Naive B cell (primary cell): ENCODE data around the gene RTTN. TPM values are rescaled to one million over a fixed set of nuclear protein-coding genes. Genes with fewer than 3 reads are reported as not detected.
"Not testable (repeated sequence)": the region's sequence is repeated elsewhere in the genome, so short reads cannot be mapped to it uniquely, and the experiment has no call there.

Experiments
- ATAC-seq, 2 donors: fragments of 150-1000 bp; cut with Tn5 transposase; 2 replicates each; pipeline ENCODE4 v1.10.0; 2021; ENCODE audit warnings: low read depth in 2 of 2, mild to moderate bottlenecking in 2 of 2, moderate library complexity in 2 of 2
- DNase-seq: peaks from one replicate; pipeline ENCODE4 v3.0.0; 2022
- H3K27ac Mint-ChIP-seq, 6 donors: one replicate each; pipeline ENCODE4 v1.8.0; 2020 to 2022; ENCODE audit warnings: mild to moderate bottlenecking in 6 of 6, mixed read lengths in 6 of 6, moderate library complexity in 5 of 6, inconsistent platforms in 2 of 6
- H3K27me3 Mint-ChIP-seq, 3 donors: one replicate each; pipeline ENCODE4 v1.8.0; 2021 to 2022; ENCODE audit warnings: mixed read lengths in 3 of 3, mild to moderate bottlenecking in 1 of 3
- H3K36me3 Mint-ChIP-seq, 2 donors: one replicate each; pipeline ENCODE4 v1.8.0; 2020 to 2022; ENCODE audit warnings: mixed read lengths in 2 of 2, inconsistent platforms in 1 of 2, mild to moderate bottlenecking in 1 of 2
- H3K4me1 Mint-ChIP-seq, 3 donors: one replicate each; pipeline ENCODE4 v1.8.0; 2020 to 2022; ENCODE audit warnings: mixed read lengths in 3 of 3, inconsistent platforms in 1 of 3, mild to moderate bottlenecking in 1 of 3, moderate library complexity in 1 of 3
- H3K4me3 Mint-ChIP-seq, 8 donors: one replicate each; pipeline ENCODE4 v1.8.0; 2020 to 2022; ENCODE audit warnings: mild to moderate bottlenecking in 8 of 8, mixed read lengths in 8 of 8, moderate library complexity in 8 of 8, inconsistent platforms in 2 of 8
- H3K9me3 Mint-ChIP-seq, 7 donors: one replicate each; pipeline ENCODE4 v1.8.0; 2020 to 2022; ENCODE audit warnings: mixed read lengths in 7 of 7, mild to moderate bottlenecking in 5 of 7, inconsistent platforms in 2 of 7, moderate library complexity in 1 of 7
- polyA plus RNA-seq, 6 donors: library from polyadenylated mRNA; unstranded; fragments of 300-500 nt; fragmentation: Illumina TruSeq; gene quantifications; one replicate each; pipeline ENCODE4 v1.2.3, GENCODE V29; 2021; ENCODE audit warnings: low read depth in 6 of 6

Gene RTTN, protein sequence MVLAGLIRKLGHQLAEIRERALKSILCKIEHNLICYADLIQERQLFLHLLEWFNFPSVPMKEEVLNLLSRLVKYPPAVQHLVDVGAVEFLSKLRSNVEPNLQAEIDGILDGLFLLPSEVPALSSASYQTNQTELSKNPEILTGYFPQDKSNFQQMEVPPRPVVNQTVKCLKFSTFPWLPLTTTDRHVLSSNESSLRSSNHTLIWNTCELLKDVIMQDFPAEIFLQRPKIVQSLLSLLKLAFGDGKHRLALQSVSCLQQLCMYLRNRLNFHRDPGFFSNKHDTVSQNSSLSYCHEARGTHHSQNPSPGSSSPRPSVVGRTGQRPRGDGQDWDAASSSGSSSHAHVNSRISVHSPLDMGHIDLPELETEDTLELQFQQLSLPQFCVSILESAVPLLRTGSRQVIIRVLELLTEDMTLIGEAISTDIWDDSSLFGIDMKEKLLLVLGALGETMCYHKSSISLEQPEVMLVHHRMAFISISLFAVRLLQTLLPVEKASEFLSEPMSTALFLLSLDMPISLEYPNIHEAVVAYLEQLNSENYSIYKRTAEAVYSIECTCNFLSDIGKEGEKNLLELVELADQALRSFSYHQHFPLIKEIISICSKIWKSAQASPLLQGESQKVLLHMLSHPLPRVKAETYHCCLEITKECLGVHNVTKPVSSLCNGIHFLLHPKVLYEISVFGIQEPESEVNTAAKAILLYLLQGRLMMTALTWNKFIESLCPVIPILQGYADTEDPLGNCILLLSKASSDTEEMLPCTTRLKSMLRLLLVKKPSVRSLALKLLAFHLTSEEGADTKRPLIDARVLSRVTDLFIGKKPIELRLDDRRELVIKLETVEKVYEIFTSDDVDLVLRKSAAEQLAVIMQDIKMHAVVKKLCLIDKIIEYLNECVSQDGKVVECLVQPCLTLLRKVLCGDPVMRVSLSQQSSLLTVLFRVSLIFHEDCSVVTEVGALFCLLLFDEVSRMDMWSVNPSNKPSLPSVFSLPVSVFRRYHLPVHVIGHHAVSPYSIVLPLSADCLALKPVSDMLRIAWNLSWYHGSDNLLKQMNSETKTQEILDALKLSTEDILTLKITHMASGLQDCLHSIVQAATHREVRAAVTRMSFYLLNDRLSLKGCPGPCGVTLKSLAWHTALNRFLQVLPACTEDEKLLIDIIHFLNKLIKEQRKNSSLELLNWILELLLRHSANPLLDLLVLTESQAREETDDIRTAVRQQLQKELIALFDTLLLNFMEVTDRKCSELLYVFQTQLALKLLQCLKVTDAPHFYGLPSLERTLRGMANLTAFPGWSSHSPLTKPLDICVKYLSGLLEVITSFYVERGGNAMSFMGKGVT (N-terminal part only)
- 1 to 10 TPM; 3.1 to 9.2 (median 3.8) TPM for polyA plus RNA-seq

DNA sequence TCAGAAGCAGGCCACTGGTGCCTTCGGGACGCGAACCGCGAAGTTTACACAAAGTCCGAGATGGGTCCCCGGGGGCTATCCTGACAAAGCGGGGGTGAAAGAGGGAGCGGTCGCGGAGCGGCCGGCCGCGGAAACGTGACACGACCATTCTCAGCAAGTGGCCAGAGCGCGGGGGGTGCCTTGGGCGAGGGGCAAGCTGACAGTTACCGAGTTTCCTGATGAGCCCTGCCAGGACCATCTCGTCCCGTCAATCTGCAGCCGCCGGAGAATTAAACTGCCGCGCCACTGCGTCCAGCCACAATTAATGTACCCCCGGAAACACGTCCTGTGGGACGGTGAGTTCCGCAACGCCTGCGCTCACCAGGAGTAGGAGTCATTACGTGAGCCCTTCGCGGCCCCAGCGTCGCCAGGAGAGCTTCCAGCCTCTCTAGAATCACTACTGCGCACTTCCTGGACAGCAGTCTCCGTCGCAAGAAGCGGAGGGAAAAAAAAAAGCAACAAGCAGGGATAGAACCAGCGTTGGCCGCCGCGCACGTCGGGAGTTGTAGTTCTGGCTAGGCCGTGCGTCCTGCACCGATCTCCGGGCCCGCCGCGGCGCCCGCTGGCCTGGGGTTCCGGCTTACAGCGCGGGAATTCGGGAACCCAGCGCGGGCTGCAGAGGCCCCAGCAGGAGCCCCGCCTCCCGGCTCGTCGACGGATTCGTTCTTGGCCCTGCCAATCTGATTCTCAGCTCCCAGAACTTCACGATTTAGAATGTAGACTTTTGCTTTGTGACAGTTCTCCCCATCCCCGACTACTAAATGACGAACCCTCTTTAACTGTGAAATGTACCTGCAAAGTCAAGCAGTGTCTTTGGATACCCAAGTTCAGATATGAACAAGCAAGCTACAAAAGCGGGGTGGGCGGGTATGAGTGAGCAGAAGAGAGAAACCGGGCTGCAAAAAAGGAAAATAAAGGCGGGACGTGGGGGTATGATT is at the start of gene RTTN:
TSS of gene RTTN (minus strand) at position 267 of the 977 bp plus-strand sequence. CDS start at position 238, 29 bp downstream.
- Mint-ChIP-seq H3K4me3 (peak within 1 kb of the TSS; percentile 96 to 99 (median 98)), H3K4me1 (peaks cover 16 to 25% (median 17%) of the 10 kb centered on the region in 3 donors), H3K27me3 (peaks cover 0 to 10% (median 0%) of the 10 kb centered on the region in 3 donors), H3K36me3 (no peaks in the 10 kb centered on the region), H3K27ac (peak within 1 kb of the TSS; percentile 91 to 99 (median 98)), H3K9me3 (no peaks in the 10 kb centered on the region)
- DNase-seq (peak; percentile 89), ATAC-seq (peak; percentile 92 to 93)

DNA sequence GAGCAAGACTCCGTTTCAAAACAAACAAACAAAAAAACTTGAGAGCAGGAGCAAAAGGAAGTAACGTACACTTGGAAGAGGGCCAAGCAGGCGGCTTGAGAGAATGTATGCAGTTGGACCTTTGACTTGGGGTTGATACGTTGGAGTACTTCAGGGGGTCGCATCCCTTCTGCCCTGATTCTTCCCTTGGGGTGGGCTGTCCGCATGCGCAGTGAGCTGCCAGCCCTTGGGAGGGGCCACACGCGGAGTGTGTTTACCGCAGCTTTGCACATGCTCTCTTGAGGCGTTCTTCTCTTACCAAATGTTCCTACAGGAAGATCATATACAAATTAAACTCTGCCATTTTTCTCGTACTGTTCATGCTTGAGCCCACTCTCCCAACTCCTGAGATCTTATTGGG is 45.3 kb upstream of the RTTN start:
- Mint-ChIP-seq H3K9me3 (peaks cover 0 to 7% (median 0%) of the 10 kb centered on the region in 7 donors), H3K4me1 (no peaks in the 10 kb centered on the region), H3K27me3 (peaks cover 0 to 9% (median 0%) of the 10 kb centered on the region in 3 donors), H3K4me3 (no peak overlapping the region), H3K27ac (peak overlapping the region in 1 of 6 donors; percentile 62), H3K36me3 (no peaks in the 10 kb centered on the region)
- DNase-seq, result no peak
- ATAC-seq, result no peak

DNA sequence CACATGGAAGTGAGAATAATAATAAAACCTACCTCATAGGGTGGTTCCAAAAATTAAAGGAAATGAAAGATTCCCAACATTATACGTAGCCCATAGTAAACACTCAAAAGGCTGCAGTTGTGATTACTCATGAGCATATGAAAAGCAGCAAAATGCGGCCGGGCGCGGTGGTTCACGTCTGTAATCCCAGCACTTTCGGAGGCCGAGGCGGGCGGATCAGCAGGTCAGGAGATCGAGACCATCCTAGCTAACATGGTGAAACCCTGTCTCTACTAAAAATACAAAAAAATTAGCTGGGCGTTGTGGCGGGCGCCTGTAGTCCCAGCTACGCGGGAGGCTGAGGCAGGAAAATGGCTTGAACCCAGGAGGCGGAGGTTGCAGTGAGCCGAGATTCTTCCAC is 44.4 kb upstream of the RTTN start:
- H3K4me1 Mint-ChIP-seq, H3K27ac Mint-ChIP-seq, H3K36me3 Mint-ChIP-seq, H3K9me3 Mint-ChIP-seq, DNase-seq, ATAC-seq, H3K27me3 Mint-ChIP-seq, H3K4me3 Mint-ChIP-seq: not testable (repeated sequence)

DNA sequence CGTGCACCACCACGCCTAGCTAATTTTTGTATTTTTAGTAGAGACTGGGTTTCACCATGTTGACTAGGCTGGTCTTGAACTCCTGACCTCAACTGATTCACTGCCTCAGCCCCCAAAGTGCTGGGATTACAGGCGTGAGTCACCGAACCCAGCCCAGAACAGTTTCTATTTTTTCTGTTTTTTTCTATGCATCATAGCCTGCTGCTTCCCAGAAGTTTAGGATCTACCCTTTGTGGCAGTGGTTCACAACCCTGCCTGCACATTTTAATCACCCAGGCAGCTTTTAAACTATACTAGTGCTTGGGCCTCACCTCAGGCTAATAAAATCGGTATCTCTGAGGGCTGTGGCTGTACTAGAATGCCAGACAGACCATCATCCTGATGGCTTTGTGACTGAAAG is 43.6 kb upstream of the RTTN start:
- no peaks in the 10 kb centered on the region for H3K4me1 Mint-ChIP-seq
- no peak overlapping the region for H3K4me3 Mint-ChIP-seq
- H3K9me3 Mint-ChIP-seq, result peaks cover 0 to 7% (median 0%) of the 10 kb centered on the region in 7 donors
- H3K27me3 Mint-ChIP-seq, result peaks cover 0 to 12% (median 0%) of the 10 kb centered on the region in 3 donors
- ATAC-seq (no peak), DNase-seq (no peak)
- no peak overlapping the region for H3K27ac Mint-ChIP-seq
- no peaks in the 10 kb centered on the region for H3K36me3 Mint-ChIP-seq

DNA sequence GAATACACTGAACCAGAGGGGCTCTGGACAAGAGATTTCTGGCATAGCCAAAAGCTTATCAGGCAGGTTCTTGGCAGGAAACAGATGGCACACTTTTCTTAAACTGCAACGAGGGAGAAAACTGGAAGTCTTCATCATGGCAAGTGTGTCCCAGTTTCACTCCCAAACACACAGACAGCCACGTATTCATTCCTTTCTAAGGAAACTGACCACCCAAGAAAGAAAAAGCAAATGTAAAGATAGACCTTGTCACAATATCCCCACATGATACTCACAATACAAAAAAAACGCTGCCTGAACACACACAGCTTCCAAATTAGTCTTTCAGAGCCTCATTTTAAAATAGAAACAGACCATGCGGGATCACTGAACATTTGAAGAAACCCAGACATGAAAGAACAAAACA is 40.6 kb upstream of the RTTN start:
- H3K9me3 Mint-ChIP-seq, result peaks cover 0 to 10% (median 2%) of the 10 kb centered on the region in 7 donors
- no peak overlapping the region for H3K4me3 Mint-ChIP-seq
- no peak for DNase-seq
- no peak overlapping the region for H3K27ac Mint-ChIP-seq
- H3K36me3 Mint-ChIP-seq, result no peaks in the 10 kb centered on the region
- peaks cover 0 to 9% (median 4%) of the 10 kb centered on the region in 3 donors for H3K27me3 Mint-ChIP-seq
- no peaks in the 10 kb centered on the region for H3K4me1 Mint-ChIP-seq
- no peak for ATAC-seq

DNA sequence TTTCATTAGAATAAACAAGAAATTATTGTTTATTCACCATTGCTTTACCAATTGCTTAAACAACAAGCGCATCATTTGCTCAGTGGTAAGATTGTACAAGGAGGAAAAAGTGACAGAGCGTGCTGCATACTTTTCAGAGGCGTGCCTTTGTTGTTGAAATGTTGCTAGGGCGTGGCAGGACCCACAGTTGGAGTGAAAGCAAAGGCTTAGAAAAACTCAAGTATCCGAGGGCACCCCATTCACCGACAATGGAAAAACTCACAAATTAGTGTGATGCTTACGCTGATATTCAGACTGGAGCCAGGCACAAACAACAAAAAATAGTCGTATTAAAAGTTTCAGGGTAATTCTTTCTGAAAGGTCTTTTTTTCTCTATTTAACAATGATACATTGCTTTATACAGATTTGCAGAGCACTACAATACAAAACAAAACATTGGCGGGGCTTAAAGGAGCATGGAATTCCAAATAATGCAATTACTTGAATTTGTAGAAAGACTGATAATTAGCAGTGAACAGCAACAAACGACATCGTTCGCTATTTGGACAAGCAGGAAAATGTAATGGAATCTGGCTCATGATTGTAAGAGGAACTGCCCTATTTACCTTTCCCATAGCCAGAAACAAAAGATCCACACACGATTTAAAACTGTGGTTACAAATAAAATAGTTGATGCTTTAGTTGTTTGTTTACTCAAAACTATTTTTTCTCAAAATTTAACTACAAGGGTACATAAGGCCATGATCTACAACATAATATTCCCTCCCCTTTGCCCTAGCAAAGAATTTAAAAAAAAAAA is 37.8 kb upstream of the RTTN start:
- ATAC-seq (no peak), DNase-seq (no peak)
- Mint-ChIP-seq H3K27ac (no peak overlapping the region), H3K36me3 (no peaks in the 10 kb centered on the region), H3K4me3 (no peak overlapping the region), H3K4me1 (no peaks in the 10 kb centered on the region), H3K9me3 (peaks cover 0 to 6% (median 0%) of the 10 kb centered on the region in 7 donors), H3K27me3 (peaks cover 3 to 18% (median 15%) of the 10 kb centered on the region in 3 donors)

DNA sequence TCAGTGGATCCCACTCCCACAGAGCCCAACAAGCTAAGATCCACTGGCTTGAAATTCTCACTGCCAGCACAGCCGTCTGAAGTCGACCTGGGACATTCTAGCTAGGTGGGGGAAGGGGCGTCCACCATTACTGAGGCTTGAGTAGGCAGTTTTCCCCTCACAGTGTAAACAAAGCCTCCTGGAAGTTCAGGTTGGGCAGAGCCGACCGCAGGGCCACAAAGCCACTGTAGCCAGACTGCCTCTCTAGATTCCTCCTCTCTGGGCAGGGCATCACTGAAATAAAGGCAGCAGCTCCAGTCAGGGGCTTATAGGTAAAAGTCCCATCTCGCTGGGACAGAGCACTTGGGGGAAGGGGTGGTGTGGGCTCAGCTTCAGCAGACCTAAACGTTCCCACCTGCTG is 31.4 kb upstream of the RTTN start:
- not testable (repeated sequence) for H3K9me3 Mint-ChIP-seq, H3K4me3 Mint-ChIP-seq

DNA sequence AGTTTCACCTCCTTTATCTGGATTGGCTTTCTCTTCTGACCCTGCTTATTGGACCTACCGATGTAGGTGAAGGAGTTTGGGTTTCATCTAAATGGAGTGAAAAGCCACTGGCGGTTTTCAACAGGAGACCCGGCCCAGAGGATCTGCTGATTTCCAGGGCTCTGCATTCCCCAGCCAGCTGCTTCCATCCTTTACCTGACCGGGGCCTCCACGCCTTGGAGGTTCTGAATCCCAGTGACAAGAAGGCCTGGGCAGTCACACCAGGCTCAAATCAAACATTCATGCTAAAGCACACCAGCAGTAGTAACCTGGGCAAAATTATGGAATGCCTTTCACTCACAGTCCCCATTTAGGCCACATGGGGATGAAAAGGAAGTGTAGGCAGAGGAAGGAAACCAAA is 30.0 kb upstream of the RTTN start:
- ATAC-seq, result no peak

More for the DNA sequence above, 31.4 kb upstream of the RTTN start:
- not testable (repeated sequence) for H3K27ac Mint-ChIP-seq, DNase-seq, H3K36me3 Mint-ChIP-seq, ATAC-seq, H3K4me1 Mint-ChIP-seq
- peaks cover 10 to 55% (median 48%) of the 10 kb centered on the region in 3 donors for H3K27me3 Mint-ChIP-seq

DNA sequence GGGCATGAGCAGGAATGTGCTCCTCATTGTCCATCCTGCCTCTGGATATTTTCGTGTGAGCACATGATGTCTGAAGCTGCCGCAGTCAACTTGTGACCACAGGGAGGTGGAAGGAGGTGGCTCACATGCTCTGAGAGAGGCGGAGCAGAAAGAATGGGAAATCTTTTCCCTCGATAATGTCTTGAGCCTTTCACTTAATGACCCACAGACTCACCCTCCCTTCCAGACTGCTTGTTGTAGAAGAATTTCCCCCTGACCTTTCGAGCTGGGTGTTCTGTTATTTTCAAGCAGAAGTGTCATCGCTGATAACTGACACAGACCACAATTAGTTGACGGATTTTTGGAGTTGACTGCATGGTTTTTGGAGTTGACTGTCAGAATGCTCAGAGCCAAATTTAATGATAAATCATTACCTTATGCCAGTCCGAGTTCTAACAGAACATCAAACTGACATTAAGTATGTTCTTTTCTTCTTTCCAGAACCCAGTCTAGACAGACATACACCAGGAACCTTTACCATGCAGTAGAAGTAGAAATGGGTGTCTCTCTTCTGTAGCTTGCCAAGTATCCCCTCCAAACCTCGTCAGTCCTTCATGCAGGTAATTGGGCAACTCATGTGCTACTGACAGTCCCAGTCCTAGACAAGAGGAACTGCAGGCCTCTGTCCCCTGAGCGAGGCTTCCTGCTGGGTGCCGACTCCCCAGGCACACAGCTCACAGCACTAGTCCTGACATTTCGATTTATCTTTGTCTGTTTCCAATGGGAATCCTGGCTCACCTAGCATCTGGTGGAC is 29.4 kb upstream of the RTTN start:
- no peaks in the 10 kb centered on the region for H3K4me1 Mint-ChIP-seq
- H3K4me3 Mint-ChIP-seq, result no peak overlapping the region
- DNase-seq (no peak), ATAC-seq (no peak)
- no peaks in the 10 kb centered on the region for H3K36me3 Mint-ChIP-seq
- no peak overlapping the region for H3K27ac Mint-ChIP-seq
- H3K27me3 Mint-ChIP-seq, result peaks cover 20 to 70% (median 46%) of the 10 kb centered on the region in 3 donors
- peaks cover 0 to 3% (median 0%) of the 10 kb centered on the region in 7 donors for H3K9me3 Mint-ChIP-seq

More for the DNA sequence above, 30.0 kb upstream of the RTTN start:
- DNase-seq, result no peak
- Mint-ChIP-seq H3K4me3 (no peak overlapping the region), H3K27me3 (peaks cover 20 to 66% (median 49%) of the 10 kb centered on the region in 3 donors), H3K27ac (no peak overlapping the region), H3K9me3 (peaks cover 0 to 3% (median 0%) of the 10 kb centered on the region in 7 donors), H3K36me3 (no peaks in the 10 kb centered on the region), H3K4me1 (no peaks in the 10 kb centered on the region)

DNA sequence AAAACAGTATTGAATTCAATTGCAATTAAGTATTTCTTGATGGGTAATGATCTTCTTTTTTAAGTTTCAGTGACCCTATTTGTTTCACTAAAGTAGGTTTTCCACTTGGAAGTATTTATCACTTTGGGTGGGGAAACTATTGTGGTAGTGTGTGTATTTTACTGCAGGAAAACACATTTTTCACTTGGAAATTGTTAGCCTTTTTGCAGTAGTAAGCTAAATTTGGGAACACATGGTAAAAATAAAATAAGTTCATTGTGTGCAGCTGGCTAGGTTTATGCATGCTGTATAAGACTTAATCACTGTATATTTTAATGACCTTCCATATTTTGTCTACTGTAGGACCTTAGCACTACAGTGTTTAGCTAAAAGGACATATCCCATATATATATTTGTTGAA is 28.5 kb upstream of the RTTN start:
- no peak for DNase-seq
- H3K36me3 Mint-ChIP-seq, result no peaks in the 10 kb centered on the region
- peaks cover 0 to 8% (median 2%) of the 10 kb centered on the region in 7 donors for H3K9me3 Mint-ChIP-seq
- H3K27ac Mint-ChIP-seq, result no peak overlapping the region
- H3K4me1 Mint-ChIP-seq, result no peaks in the 10 kb centered on the region
- ATAC-seq, result no peak
- peaks cover 20 to 67% (median 53%) of the 10 kb centered on the region in 3 donors for H3K27me3 Mint-ChIP-seq
- H3K4me3 Mint-ChIP-seq, result no peak overlapping the region

DNA sequence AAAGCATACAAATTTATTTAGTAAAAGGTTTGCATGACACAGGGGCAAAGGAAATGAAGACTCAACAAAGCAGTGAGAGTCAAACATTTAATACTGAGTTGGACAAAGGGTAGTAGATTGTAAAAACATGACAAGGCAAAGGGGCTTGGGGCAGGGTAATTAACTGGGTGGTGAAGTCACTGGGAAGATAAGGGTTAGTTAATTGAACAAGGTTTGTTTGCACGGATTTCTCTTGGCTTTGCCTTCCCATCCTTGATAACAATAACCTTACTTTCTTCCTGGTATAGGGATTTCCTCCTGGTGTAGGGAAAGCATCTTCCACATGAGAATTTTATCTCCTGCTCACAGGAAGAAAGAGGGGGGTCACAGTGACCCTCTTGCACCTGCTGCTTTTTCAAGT is 26.8 kb upstream of the RTTN start:
- peaks cover under 1 to 24% (median 13%) of the 10 kb centered on the region in 7 donors for H3K9me3 Mint-ChIP-seq
- H3K36me3 Mint-ChIP-seq, result peaks cover 0 to 5% of the 10 kb centered on the region in 2 donors
- peaks cover 20 to 51% (median 37%) of the 10 kb centered on the region in 3 donors for H3K27me3 Mint-ChIP-seq
- ATAC-seq (no peak), DNase-seq (no peak)
- H3K4me1 Mint-ChIP-seq, result no peaks in the 10 kb centered on the region
- no peak overlapping the region for H3K4me3 Mint-ChIP-seq
- no peak overlapping the region for H3K27ac Mint-ChIP-seq
